AG09319 (cell line): ENCODE results near the gene ATP13A1.
"Not testable (repeated sequence)": the region's sequence is repeated elsewhere in the genome, so short reads cannot be mapped to it uniquely, and the experiment has no call there.

Source experiments
- DNase-seq: peaks from one replicate; pipeline ENCODE4 v3.0.0-alpha.2; 2010; ENCODE audit warnings: low read depth; ENCODE audit errors: extremely low read depth
- CTCF ChIP-seq: IDR thresholded peaks from 2 replicates; pipeline ENCODE4 v1.5.1; 2011; ENCODE audit warnings: low read depth, mild to moderate bottlenecking, inconsistent platforms, low read length, moderate library complexity

The ATP13A1 gene

GRCh38 chr19:19663256-19664120, at the start of gene ATP13A1:
Gene ATP13A1 (minus strand): TSS chr19:19663676. CDS start chr19:19663666, 10 bp downstream.
- peak; percentile 1 for TF ChIP-seq CTCF

GRCh38 chr19:19711934-19712828, 48.7 kb upstream of the ATP13A1 start:
- no peak for DNase-seq
- TF ChIP-seq CTCF = no peak

More at GRCh38 chr19:19663256-19664120, at the start of gene ATP13A1:
- peak; percentile 93 for DNase-seq

DNA sequence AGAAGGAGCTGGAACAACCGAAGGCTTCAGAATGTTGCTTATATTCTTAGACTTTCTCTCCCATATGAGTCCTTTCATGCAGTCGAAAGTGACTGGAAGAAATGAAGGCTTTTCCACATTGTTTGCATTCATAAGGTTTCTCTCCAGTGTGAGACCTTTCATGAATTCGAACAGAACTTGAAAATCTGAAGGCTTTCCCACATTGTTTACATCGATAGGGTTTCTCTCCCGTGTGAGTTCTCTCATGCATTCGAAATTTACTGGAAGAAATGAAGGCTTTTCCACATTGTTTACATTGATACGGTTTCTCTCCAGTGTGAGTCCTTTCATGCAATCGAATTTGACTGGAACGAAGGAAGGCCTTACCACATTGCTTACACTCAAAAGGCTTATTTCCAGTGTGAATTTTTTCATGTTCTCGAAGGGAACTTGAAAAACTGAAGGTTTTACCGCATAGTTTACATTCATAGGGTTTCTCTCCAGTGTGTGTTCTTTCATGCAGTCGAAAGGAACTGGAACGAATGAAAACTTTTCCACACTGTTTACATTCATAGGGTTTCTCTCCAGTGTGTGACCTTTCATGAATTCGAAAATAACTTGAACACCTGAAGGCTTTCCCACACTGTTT, 47.9 kb upstream of the ATP13A1 start:
- DNase-seq = no peak
- TF ChIP-seq CTCF = no peak

GRCh38 chr19:19710506-19710905, 47.0 kb upstream of the ATP13A1 start:
- DNase-seq = no peak
- TF ChIP-seq CTCF = no peak

GRCh38 chr19:19704836-19705235, 41.4 kb upstream of the ATP13A1 start:
- DNase-seq = no peak
- no peak for TF ChIP-seq CTCF

GRCh38 chr19:19700493-19700892, 37.0 kb upstream of the ATP13A1 start:
- DNase-seq = not testable (repeated sequence)

- no peak for TF ChIP-seq CTCF
- DNase-seq = no peak
Observed at GRCh38 chr19:19697589-19697988, 34.1 kb upstream of the ATP13A1 start.
